ENCODE data around the gene ALK. TPM values are rescaled to one million over a fixed set of nuclear protein-coding genes. Genes with fewer than 3 reads are reported as not detected.

ALK gene
- total and polyA plus RNA-seq, 2 experiments from 2014 or later, result 0.35 TPM; not detected in 1

DNA sequence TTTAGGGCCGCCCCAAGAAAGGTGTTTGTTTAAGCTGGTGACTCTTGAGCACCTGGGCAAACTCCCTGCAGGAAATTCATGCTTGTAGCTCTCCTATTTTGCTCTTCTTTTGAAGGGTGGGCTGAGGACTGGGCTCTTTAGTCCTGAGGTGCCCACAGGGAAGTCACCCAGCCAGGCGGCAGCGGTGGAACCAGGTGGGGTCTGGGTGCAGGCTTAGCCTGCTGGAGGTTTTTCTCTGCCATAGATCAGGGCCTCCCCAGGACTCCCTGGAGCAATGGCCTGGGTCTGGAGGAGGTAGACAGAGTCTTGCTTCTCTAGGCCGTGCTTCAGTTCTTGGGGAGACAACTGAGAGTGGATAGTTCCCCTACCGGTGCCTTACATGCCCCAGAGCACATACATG lies 706.3 kb downstream of the ALK start:
- Histone ChIP-seq H3K9me2 (ENCODE audit: insufficient read depth) (no peaks in the 10 kb centered on the region), H3K27me3 (ENCODE audit: insufficient read depth) (no peaks in the 10 kb centered on the region), H4K20me1 (replicated peaks; ENCODE audit: insufficient read depth) (no peaks in the 10 kb centered on the region), H3F3A (replicated peaks; ENCODE audit: low read depth) (no peaks in the 10 kb centered on the region), H2AFZ (no peak overlapping the region), H3K36me3 (ENCODE audit: insufficient read depth) (no peaks in the 10 kb centered on the region), H3K4me3 (no peak overlapping the region), H3K4me2 (no peak overlapping the region), H3K27ac (ENCODE audit: low read depth) (no peak overlapping the region), H3K79me2 (replicated peaks; ENCODE audit: insufficient read depth) (no peaks in the 10 kb centered on the region), H3K4me1 (ENCODE audit: insufficient read depth) (peaks cover 4% of the 10 kb centered on the region; the same call in 1 of the 2 replicates)
- no peak overlapping the region for H3K4me3 Mint-ChIP-seq
- ATAC-seq (no peak), DNase-seq (ENCODE audit: low spot score) (no peak)
- H3K27me3 Mint-ChIP-seq (ENCODE audit: insufficient read depth, low read depth, poor library complexity), result no peaks in the 10 kb centered on the region
- TF ChIP-seq POLR2AphosphoS5 (IDR thresholded peaks at IDR 0.05; ENCODE audit: low read depth), result no peak
- no peak for TF ChIP-seq STAT1 (IDR thresholded peaks at IDR 0.05; ENCODE audit: unreplicated experiment)
- TF ChIP-seq JUNB (IDR thresholded peaks at IDR 0.05; ENCODE audit: unreplicated experiment), result no peak
- TF ChIP-seq, protein P1, sequence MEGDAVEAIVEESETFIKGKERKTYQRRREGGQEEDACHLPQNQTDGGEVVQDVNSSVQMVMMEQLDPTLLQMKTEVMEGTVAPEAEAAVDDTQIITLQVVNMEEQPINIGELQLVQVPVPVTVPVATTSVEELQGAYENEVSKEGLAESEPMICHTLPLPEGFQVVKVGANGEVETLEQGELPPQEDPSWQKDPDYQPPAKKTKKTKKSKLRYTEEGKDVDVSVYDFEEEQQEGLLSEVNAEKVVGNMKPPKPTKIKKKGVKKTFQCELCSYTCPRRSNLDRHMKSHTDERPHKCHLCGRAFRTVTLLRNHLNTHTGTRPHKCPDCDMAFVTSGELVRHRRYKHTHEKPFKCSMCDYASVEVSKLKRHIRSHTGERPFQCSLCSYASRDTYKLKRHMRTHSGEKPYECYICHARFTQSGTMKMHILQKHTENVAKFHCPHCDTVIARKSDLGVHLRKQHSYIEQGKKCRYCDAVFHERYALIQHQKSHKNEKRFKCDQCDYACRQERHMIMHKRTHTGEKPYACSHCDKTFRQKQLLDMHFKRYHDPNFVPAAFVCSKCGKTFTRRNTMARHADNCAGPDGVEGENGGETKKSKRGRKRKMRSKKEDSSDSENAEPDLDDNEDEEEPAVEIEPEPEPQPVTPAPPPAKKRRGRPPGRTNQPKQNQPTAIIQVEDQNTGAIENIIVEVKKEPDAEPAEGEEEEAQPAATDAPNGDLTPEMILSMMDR (conservative IDR thresholded peaks at IDR 0.05; ENCODE audit: low read depth in 2 of 2), result no peak
- no peak for TF ChIP-seq ZNF114 (CRISPR knock-in tag; IDR thresholded peaks at IDR 0.05)
- TF ChIP-seq, protein P2, sequence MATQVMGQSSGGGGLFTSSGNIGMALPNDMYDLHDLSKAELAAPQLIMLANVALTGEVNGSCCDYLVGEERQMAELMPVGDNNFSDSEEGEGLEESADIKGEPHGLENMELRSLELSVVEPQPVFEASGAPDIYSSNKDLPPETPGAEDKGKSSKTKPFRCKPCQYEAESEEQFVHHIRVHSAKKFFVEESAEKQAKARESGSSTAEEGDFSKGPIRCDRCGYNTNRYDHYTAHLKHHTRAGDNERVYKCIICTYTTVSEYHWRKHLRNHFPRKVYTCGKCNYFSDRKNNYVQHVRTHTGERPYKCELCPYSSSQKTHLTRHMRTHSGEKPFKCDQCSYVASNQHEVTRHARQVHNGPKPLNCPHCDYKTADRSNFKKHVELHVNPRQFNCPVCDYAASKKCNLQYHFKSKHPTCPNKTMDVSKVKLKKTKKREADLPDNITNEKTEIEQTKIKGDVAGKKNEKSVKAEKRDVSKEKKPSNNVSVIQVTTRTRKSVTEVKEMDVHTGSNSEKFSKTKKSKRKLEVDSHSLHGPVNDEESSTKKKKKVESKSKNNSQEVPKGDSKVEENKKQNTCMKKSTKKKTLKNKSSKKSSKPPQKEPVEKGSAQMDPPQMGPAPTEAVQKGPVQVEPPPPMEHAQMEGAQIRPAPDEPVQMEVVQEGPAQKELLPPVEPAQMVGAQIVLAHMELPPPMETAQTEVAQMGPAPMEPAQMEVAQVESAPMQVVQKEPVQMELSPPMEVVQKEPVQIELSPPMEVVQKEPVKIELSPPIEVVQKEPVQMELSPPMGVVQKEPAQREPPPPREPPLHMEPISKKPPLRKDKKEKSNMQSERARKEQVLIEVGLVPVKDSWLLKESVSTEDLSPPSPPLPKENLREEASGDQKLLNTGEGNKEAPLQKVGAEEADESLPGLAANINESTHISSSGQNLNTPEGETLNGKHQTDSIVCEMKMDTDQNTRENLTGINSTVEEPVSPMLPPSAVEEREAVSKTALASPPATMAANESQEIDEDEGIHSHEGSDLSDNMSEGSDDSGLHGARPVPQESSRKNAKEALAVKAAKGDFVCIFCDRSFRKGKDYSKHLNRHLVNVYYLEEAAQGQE (IDR thresholded peaks at IDR 0.05; ENCODE audit: unreplicated experiment), result no peak
- TF ChIP-seq, protein P3, sequence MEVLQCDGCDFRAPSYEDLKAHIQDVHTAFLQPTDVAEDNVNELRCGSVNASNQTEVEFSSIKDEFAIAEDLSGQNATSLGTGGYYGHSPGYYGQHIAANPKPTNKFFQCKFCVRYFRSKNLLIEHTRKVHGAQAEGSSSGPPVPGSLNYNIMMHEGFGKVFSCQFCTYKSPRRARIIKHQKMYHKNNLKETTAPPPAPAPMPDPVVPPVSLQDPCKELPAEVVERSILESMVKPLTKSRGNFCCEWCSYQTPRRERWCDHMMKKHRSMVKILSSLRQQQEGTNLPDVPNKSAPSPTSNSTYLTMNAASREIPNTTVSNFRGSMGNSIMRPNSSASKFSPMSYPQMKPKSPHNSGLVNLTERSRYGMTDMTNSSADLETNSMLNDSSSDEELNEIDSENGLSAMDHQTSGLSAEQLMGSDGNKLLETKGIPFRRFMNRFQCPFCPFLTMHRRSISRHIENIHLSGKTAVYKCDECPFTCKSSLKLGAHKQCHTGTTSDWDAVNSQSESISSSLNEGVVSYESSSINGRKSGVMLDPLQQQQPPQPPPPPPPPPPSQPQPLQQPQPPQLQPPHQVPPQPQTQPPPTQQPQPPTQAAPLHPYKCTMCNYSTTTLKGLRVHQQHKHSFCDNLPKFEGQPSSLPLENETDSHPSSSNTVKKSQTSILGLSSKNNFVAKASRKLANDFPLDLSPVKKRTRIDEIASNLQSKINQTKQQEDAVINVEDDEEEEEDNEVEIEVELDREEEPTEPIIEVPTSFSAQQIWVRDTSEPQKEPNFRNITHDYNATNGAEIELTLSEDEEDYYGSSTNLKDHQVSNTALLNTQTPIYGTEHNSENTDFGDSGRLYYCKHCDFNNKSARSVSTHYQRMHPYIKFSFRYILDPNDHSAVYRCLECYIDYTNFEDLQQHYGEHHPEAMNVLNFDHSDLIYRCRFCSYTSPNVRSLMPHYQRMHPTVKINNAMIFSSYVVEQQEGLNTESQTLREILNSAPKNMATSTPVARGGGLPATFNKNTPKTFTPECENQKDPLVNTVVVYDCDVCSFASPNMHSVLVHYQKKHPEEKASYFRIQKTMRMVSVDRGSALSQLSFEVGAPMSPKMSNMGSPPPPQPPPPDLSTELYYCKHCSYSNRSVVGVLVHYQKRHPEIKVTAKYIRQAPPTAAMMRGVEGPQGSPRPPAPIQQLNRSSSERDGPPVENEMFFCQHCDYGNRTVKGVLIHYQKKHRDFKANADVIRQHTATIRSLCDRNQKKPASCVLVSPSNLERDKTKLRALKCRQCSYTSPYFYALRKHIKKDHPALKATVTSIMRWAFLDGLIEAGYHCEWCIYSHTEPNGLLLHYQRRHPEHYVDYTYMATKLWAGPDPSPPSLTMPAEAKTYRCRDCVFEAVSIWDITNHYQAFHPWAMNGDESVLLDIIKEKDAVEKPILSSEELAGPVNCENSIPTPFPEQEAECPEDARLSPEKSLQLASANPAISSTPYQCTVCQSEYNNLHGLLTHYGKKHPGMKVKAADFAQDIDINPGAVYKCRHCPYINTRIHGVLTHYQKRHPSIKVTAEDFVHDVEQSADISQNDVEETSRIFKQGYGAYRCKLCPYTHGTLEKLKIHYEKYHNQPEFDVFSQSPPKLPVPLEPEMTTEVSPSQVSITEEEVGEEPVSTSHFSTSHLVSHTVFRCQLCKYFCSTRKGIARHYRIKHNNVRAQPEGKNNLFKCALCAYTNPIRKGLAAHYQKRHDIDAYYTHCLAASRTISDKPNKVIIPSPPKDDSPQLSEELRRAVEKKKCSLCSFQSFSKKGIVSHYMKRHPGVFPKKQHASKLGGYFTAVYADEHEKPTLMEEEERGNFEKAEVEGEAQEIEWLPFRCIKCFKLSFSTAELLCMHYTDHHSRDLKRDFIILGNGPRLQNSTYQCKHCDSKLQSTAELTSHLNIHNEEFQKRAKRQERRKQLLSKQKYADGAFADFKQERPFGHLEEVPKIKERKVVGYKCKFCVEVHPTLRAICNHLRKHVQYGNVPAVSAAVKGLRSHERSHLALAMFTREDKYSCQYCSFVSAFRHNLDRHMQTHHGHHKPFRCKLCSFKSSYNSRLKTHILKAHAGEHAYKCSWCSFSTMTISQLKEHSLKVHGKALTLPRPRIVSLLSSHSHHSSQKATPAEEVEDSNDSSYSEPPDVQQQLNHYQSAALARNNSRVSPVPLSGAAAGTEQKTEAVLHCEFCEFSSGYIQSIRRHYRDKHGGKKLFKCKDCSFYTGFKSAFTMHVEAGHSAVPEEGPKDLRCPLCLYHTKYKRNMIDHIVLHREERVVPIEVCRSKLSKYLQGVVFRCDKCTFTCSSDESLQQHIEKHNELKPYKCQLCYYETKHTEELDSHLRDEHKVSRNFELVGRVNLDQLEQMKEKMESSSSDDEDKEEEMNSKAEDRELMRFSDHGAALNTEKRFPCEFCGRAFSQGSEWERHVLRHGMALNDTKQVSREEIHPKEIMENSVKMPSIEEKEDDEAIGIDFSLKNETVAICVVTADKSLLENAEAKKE (CRISPR knock-in tag; IDR thresholded peaks at IDR 0.05), result no peak
- TF ChIP-seq NANOG (IDR thresholded peaks at IDR 0.05; ENCODE audit: borderline replicate concordance), result no peak
- no peak for TF ChIP-seq ZNF331 (CRISPR knock-in tag; IDR thresholded peaks at IDR 0.05; ENCODE audit: low read depth)
- TF ChIP-seq EZH2 (IDR thresholded peaks at IDR 0.05; ENCODE audit: low read depth, unreplicated experiment), result no peak
- TF ChIP-seq CREB1 (CRISPR knock-in tag; IDR thresholded peaks at IDR 0.05; ENCODE audit: low read depth), result no peak
- TF ChIP-seq EZH2phosphoT487 (IDR thresholded peaks at IDR 0.05; ENCODE audit: unreplicated experiment), result no peak
- TF ChIP-seq, protein P4, sequence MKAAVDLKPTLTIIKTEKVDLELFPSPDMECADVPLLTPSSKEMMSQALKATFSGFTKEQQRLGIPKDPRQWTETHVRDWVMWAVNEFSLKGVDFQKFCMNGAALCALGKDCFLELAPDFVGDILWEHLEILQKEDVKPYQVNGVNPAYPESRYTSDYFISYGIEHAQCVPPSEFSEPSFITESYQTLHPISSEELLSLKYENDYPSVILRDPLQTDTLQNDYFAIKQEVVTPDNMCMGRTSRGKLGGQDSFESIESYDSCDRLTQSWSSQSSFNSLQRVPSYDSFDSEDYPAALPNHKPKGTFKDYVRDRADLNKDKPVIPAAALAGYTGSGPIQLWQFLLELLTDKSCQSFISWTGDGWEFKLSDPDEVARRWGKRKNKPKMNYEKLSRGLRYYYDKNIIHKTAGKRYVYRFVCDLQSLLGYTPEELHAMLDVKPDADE (IDR thresholded peaks at IDR 0.05), result no peak
- no peak overlapping the region for H3K27ac Mint-ChIP-seq
- no peaks in the 10 kb centered on the region for H3K36me3 Mint-ChIP-seq (ENCODE audit: low read depth)
- H3K4me1 Mint-ChIP-seq, result peaks cover 9% of the 10 kb centered on the region; the same call in 2 of the 3 replicates
- H3K9me3 Mint-ChIP-seq, result no peaks in the 10 kb centered on the region
